CD14-positive monocyte (primary cell): Measurements from ENCODE around the gene TIAM1. TPM values are rescaled to one million over a fixed set of nuclear protein-coding genes. Genes with fewer than 3 reads are reported as not detected.
A peak's percentile ranks its signal among the peaks of the same experiment; 100 is the strongest.

Experiments
- DNase-seq, 3 donors: peaks; one replicate each; pipeline ENCODE4 v3.0.0-alpha.2; 2011 to 2022
- H2AFZ ChIP-seq: 2 replicates; pipeline ENCODE4 v1.6.0; 2012; ENCODE audit warnings: mild to moderate bottlenecking, low read depth, low read length, inconsistent platforms; ENCODE audit not compliant: insufficient read depth, poor library complexity, severe bottlenecking
- H3K27ac ChIP-seq, 2 donors: 1 replicate in 1 of 2; 2 replicates in 1 of 2; pipeline ENCODE4 v1.5.1; 2012 to 2013; ENCODE audit warnings: low read length in 2 of 2, control low read depth in 1 of 2, inconsistent platforms in 1 of 2, low read depth in 1 of 2, mild to moderate bottlenecking in 1 of 2
- H3K27me3 ChIP-seq, 2 donors: one replicate each; pipeline versions ENCODE4 v1.6.0 to v1.6.1; 2011 to 2013; ENCODE audit warnings: low read length in 2 of 2; ENCODE audit not compliant: control insufficient read depth in 2 of 2, insufficient read depth in 2 of 2
- H3K36me3 ChIP-seq, 2 donors: replicated peaks in 1 of 2; 1 replicate in 1 of 2; 2 replicates in 1 of 2; pipeline versions ENCODE4 v1.5.1 to v1.6.1; 2012 to 2013; ENCODE audit warnings: low read length in 2 of 2, control low read depth in 1 of 2, inconsistent platforms in 1 of 2, mild to moderate bottlenecking in 1 of 2; ENCODE audit not compliant: insufficient read depth in 2 of 2, control insufficient read depth in 1 of 2
- H3K4me1 ChIP-seq, 2 donors: 1 replicate in 1 of 2; 2 replicates in 1 of 2; pipeline versions ENCODE4 v1.5.1 to v1.6.1; 2012 to 2013; ENCODE audit warnings: low read length in 2 of 2, control low read depth in 1 of 2, inconsistent platforms in 1 of 2, mild to moderate bottlenecking in 1 of 2, moderate library complexity in 1 of 2; ENCODE audit not compliant: insufficient read depth in 2 of 2, control insufficient read depth in 1 of 2
- H3K4me2 ChIP-seq: replicated peaks from 2 replicates; pipeline ENCODE3; 2012; ENCODE audit warnings: low read length, moderate library complexity, mild to moderate bottlenecking; ENCODE audit not compliant: poor library complexity, severe bottlenecking; ENCODE audit errors: extremely low read depth
- H3K4me3 ChIP-seq, 3 experiments: fragments of 200-600 bp in 1 of 3; sonication (generic) in 1 of 3; replicated peaks in 1 of 3; 1 replicate in 2 of 3; 2 replicates in 1 of 3; pipeline ENCODE4 v1.5.1; 2011 to 2013; ENCODE audit warnings: low read length in 3 of 3, mild to moderate bottlenecking in 3 of 3, control low read depth in 2 of 3, low read depth in 2 of 3, inconsistent platforms in 1 of 3, moderate library complexity in 1 of 3
- H3K79me2 ChIP-seq: 2 replicates; pipeline ENCODE4 v1.6.0; 2012; ENCODE audit warnings: mild to moderate bottlenecking, control low read depth, inconsistent platforms, low read length, moderate library complexity; ENCODE audit not compliant: insufficient read depth
- H3K9ac ChIP-seq: 2 replicates; pipeline ENCODE4 v1.6.0; 2017; ENCODE audit warnings: low read length, mild to moderate bottlenecking; ENCODE audit not compliant: insufficient read depth, poor library complexity, severe bottlenecking
- H3K9me3 ChIP-seq, 2 donors: replicated peaks in 1 of 2; 1 replicate in 1 of 2; 2 replicates in 1 of 2; pipeline versions ENCODE4 v1.5.1 to v1.6.1; 2012 to 2013; ENCODE audit warnings: low read length in 2 of 2, control low read depth in 1 of 2; ENCODE audit not compliant: control insufficient read depth in 1 of 2, insufficient read depth in 1 of 2
- H4K20me1 ChIP-seq: 2 replicates; pipeline ENCODE4 v1.6.0; 2012; ENCODE audit warnings: mild to moderate bottlenecking, low read length, control low read depth, moderate library complexity; ENCODE audit not compliant: insufficient read depth
- H3K27ac Mint-ChIP-seq, 7 donors: one replicate each; pipeline ENCODE4 v1.8.0; 2020; ENCODE audit warnings: mild to moderate bottlenecking in 7 of 7, mixed read lengths in 7 of 7, moderate library complexity in 6 of 7, inconsistent platforms in 2 of 7
- H3K27me3 Mint-ChIP-seq, 3 donors: one replicate each; pipeline ENCODE4 v1.8.0; 2021 to 2022; ENCODE audit warnings: low read depth in 3 of 3, mild to moderate bottlenecking in 3 of 3, mixed read lengths in 3 of 3, moderate library complexity in 3 of 3, inconsistent platforms in 1 of 3
- H3K36me3 Mint-ChIP-seq, 2 donors: one replicate each; pipeline ENCODE4 v1.8.0; 2020; ENCODE audit warnings: mixed read lengths in 2 of 2, inconsistent platforms in 1 of 2, mild to moderate bottlenecking in 1 of 2
- H3K4me1 Mint-ChIP-seq: one replicate; pipeline ENCODE4 v1.8.0; 2020; ENCODE audit warnings: mild to moderate bottlenecking, mixed read lengths
- H3K4me3 Mint-ChIP-seq, 2 donors: one replicate each; pipeline ENCODE4 v1.8.0; 2020; ENCODE audit warnings: mild to moderate bottlenecking in 2 of 2, mixed read lengths in 2 of 2, moderate library complexity in 1 of 2
- H3K9me3 Mint-ChIP-seq, 7 donors: one replicate each; pipeline ENCODE4 v1.8.0; 2020 to 2022; ENCODE audit warnings: mixed read lengths in 7 of 7, mild to moderate bottlenecking in 6 of 7, moderate library complexity in 6 of 7, inconsistent platforms in 2 of 7
- CTCF ChIP-seq: fragments of 200-600 bp; IDR thresholded peaks from one replicate; pipeline ENCODE4 v1.8.0; 2022; ENCODE audit warnings: antibody characterized with exemption, mild to moderate bottlenecking
- WGBS: methylation state at CpG from one replicate; pipeline ENCODE4 v1.1.5; 2013; ENCODE audit warnings: missing lambda C conversion rate; ENCODE audit not compliant: insufficient coverage; 5-methylcytosine and 5-hydroxymethylcytosine counted together
- intact Hi-C, 2 donors: fragments of 100-400 bp; cut with micrococcal nuclease; formaldehyde crosslinking; loops; one replicate each; pipeline versions ENCODE4 v1.15.0 to v1.15.1; 2023
- polyA plus RNA-seq, 3 donors: library from polyadenylated mRNA; depleted of rRNA in 1 of 3; unstranded in 2 of 3; stranded (reverse) in 1 of 3; fragments of 300-500 nt in 2 of 3; fragments of >200 nt in 1 of 3; fragmentation: Illumina TruSeq in 2 of 3; gene quantifications; 1 replicate in 2 of 3; 2 replicates in 1 of 3; pipeline ENCODE4 v1.2.3, GENCODE V29; 2012 to 2021

TIAM1 gene
- polyA plus RNA-seq, 3 donors = 17.7 to 55.0 (median 45.3) TPM

GRCh38 chr21:31254131-31254530 is 89.9 kb downstream of the TIAM1 start:
- peaks cover 0 to 2% (median 2%) of the 10 kb centered on the region in 3 donors for H3K27me3 Mint-ChIP-seq
- H3K4me3 Mint-ChIP-seq = no peak overlapping the region
- H3K9me3 Mint-ChIP-seq = peaks cover 0 to 6% (median 5%) of the 10 kb centered on the region in 7 donors
- DNase-seq = no peak
- Histone ChIP-seq H3K9me3 (no peaks in the 10 kb centered on the region), H3K27me3 (no peaks in the 10 kb centered on the region), H4K20me1 (peaks cover 100% of the 10 kb centered on the region), H3K9ac (no peak overlapping the region), H3K27ac (no peak overlapping the region), H3K36me3 (peaks cover 3 to 51% of the 10 kb centered on the region in 2 donors), H3K4me1 (no peaks in the 10 kb centered on the region), H3K79me2 (no peaks in the 10 kb centered on the region), H2AFZ (no peak overlapping the region), H3K4me3 (no peak overlapping the region), H3K4me2 (no peak overlapping the region)
- H3K27ac Mint-ChIP-seq = no peak overlapping the region
- H3K4me1 Mint-ChIP-seq = no peaks in the 10 kb centered on the region
- no CpG with 5 or more reads among the region's 2 CpGs for WGBS
- intact Hi-C loops = no loop called here
- peaks cover 32 to 47% of the 10 kb centered on the region in 2 donors for H3K36me3 Mint-ChIP-seq
- no peak for TF ChIP-seq CTCF

DNA sequence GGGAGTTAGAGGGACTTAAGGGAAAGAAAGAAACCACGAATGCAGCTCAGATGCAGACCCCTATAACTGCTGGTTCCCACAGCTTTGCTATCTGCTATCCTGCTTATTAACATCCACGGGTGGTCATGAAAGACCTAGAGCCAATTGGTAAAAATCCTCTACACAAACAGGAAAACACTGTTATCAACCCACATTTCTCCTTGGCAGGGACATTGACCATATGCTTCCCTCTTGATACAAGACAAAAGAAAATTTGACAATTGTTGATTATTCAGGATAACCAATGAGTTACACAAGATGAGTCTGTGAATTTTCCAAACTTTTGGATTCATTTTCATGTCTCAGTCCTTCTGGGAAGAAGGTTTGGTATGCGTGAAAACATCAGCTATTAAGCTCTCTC is 90.4 kb downstream of the TIAM1 start:
- WGBS = no CpG with 5 or more reads among the region's 3 CpGs

More for the DNA sequence above, 90.4 kb downstream of the TIAM1 start:
- DNase-seq = no peak
- no peaks in the 10 kb centered on the region for H3K4me1 Mint-ChIP-seq
- Histone ChIP-seq H3K4me1 (no peaks in the 10 kb centered on the region), H3K27ac (no peak overlapping the region), H3K9me3 (no peaks in the 10 kb centered on the region), H3K4me2 (no peak overlapping the region), H3K79me2 (no peaks in the 10 kb centered on the region), H2AFZ (no peak overlapping the region), H3K9ac (no peak overlapping the region), H3K27me3 (no peaks in the 10 kb centered on the region), H3K36me3 (peaks cover 3 to 56% of the 10 kb centered on the region in 2 donors), H3K4me3 (no peak overlapping the region), H4K20me1 (peaks cover 100% of the 10 kb centered on the region)
- peaks cover 0 to 6% (median 5%) of the 10 kb centered on the region in 7 donors for H3K9me3 Mint-ChIP-seq
- peak overlapping the region in 1 of 7 donors; percentile 71 for H3K27ac Mint-ChIP-seq
- H3K4me3 Mint-ChIP-seq = no peak overlapping the region
- TF ChIP-seq CTCF = no peak
- H3K27me3 Mint-ChIP-seq = peaks cover 0 to 2% (median 2%) of the 10 kb centered on the region in 3 donors
- H3K36me3 Mint-ChIP-seq = peaks cover 36 to 51% of the 10 kb centered on the region in 2 donors
- intact Hi-C loops = no loop called here
